HepG2 (cell line): Measurements from ENCODE around the gene ZCCHC8. TPM values are rescaled to one million over a fixed set of nuclear protein-coding genes. Genes with fewer than 3 reads are reported as not detected.

Experiments used
- ATAC-seq: fragments of 200-7000 bp; cut with Tn5 transposase; 3 replicates; pipeline ENCODE4 v1.9.1; 2020; ENCODE audit warnings: mild to moderate bottlenecking, moderate library complexity
- BruUV-seq: library from RNA; stranded (reverse); fragments of 400-500 nt; replicated peaks from 2 replicates; lab custom pipeline; 2021; lab: Mats Ljungman, UMichigan
- CTCF ChIA-PET: fragments of 300-600 bp; formaldehyde crosslinking; extraction: SDS; loops from one replicate; lab custom pipeline; 2021; ENCODE audit warnings: low total read pairs, inconsistent platforms, low intra/inter-chr PET ratio; lab: Yijun Ruan, JAX
- POLR2A ChIA-PET: fragments of 350-600 bp; sonication (Branson Sonifier 250); formaldehyde crosslinking; loops from one replicate; lab custom pipeline; 2020; ENCODE audit warnings: antibody characterized with exemption, inconsistent platforms; lab: Yijun Ruan, JAX
- DNase-seq: peaks from one replicate; pipeline ENCODE4 v3.0.0-alpha.2; 2015; ENCODE audit warnings: low spot score
- FAIRE-seq: peaks from 3 replicates; lab custom pipeline; 2011; peaks lifted over from hg19 to GRCh38; lab: Jason Lieb, UNC
- H2AFZ ChIP-seq: one replicate; pipeline ENCODE4 v1.6.1; 2011; ENCODE audit warnings: low read length, inconsistent platforms
- H3K27ac ChIP-seq: fragments of 300-600 bp; 3 replicates; pipeline ENCODE4 v1.8.0; 2011; ENCODE audit warnings: mixed run types, mild to moderate bottlenecking, mixed read lengths, low read length, inconsistent platforms; ENCODE audit not compliant: insufficient read depth; ENCODE audit errors: extremely low read length
- H3K27me3 ChIP-seq, 2 experiments: fragments of 200-600 bp in 1 of 2; 2 replicates in 1 of 2; 3 replicates in 1 of 2; pipeline versions ENCODE4 v1.6.0 to v1.8.0; 2011; ENCODE audit warnings: low read length in 2 of 2, mild to moderate bottlenecking in 2 of 2, moderate library complexity in 2 of 2, inconsistent platforms in 1 of 2; ENCODE audit not compliant: insufficient read depth in 2 of 2, control insufficient read depth in 1 of 2
- H3K36me3 ChIP-seq, 2 experiments: fragments of 200-600 bp in 1 of 2; replicated peaks in 1 of 2; 2 replicates in 1 of 2; 3 replicates in 1 of 2; pipeline versions ENCODE4 v1.5.1 to v1.8.0; 2011; ENCODE audit warnings: low read length in 2 of 2, inconsistent platforms in 1 of 2; ENCODE audit not compliant: insufficient read depth in 2 of 2, control insufficient read depth in 1 of 2
- H3K4me1 ChIP-seq: 2 replicates; pipeline ENCODE4 v1.5.1; 2012; ENCODE audit warnings: low read length, inconsistent platforms; ENCODE audit not compliant: insufficient read depth
- H3K4me2 ChIP-seq: 2 replicates; pipeline ENCODE4 v1.6.0; 2011; ENCODE audit warnings: low read depth, low read length, inconsistent platforms
- H3K4me3 ChIP-seq, 3 experiments: fragments of 200-600 bp in 1 of 3; sonication (generic), shearing (Covaris generic) in 1 of 3; replicated peaks in 1 of 3; 2 replicates each; pipeline ENCODE4 v1.5.1; 2011 to 2016; ENCODE audit warnings: low read length in 3 of 3, inconsistent platforms in 2 of 3, low read depth in 2 of 3, mild to moderate bottlenecking in 2 of 3, control low read depth in 1 of 3, mixed read lengths in 1 of 3; ENCODE audit not compliant: insufficient read depth in 1 of 3
- H3K79me2 ChIP-seq: one replicate; pipeline ENCODE4 v1.6.1; 2011; ENCODE audit warnings: low read length, inconsistent platforms; ENCODE audit not compliant: insufficient read depth
- H3K9ac ChIP-seq: 2 replicates; pipeline ENCODE4 v1.6.0; 2011; ENCODE audit warnings: mild to moderate bottlenecking, low read depth, low read length, inconsistent platforms; ENCODE audit not compliant: insufficient read depth
- H3K9me3 ChIP-seq: 2 replicates; pipeline ENCODE4 v1.5.1; 2012; ENCODE audit warnings: mild to moderate bottlenecking, low read length
- H4K20me1 ChIP-seq: 2 replicates; pipeline ENCODE4 v1.6.0; 2011; ENCODE audit warnings: inconsistent platforms, mild to moderate bottlenecking, low read length, moderate library complexity; ENCODE audit not compliant: insufficient read depth
- FOXA3 ChIP-seq: IDR thresholded peaks from 2 replicates; pipeline ENCODE4 v1.6.1; 2016; ENCODE audit warnings: missing genetic modification reagents, missing compliant biosample characterization
- IRX3 ChIP-seq: sonication (generic); formaldehyde crosslinking; IDR thresholded peaks from 2 replicates; pipeline ENCODE4 v1.8.1; 2023; ENCODE audit warnings: mild to moderate bottlenecking, low read depth, missing genetic modification reagents, borderline replicate concordance
- MYNN ChIP-seq: sonication (generic); formaldehyde crosslinking; IDR thresholded peaks from 2 replicates; pipeline ENCODE4 v1.4.0; 2020; ENCODE audit warnings: mild to moderate bottlenecking, low read depth, missing genetic modification reagents
- POLR2AphosphoS5 ChIP-seq: IDR thresholded peaks from 2 replicates; pipeline ENCODE4 v1.6.1; 2012; ENCODE audit warnings: low read depth, low read length
- ZBTB4 ChIP-seq: sonication (generic); formaldehyde crosslinking; IDR thresholded peaks from 2 replicates; pipeline ENCODE4 v1.4.0; 2020; ENCODE audit warnings: missing genetic modification reagents, mild to moderate bottlenecking, borderline replicate concordance
- ZBTB46 ChIP-seq: sonication (generic); formaldehyde crosslinking; IDR thresholded peaks from 2 replicates; pipeline ENCODE4 v1.4.0; 2020; ENCODE audit warnings: mild to moderate bottlenecking, missing genetic modification reagents, borderline replicate concordance
- ZFP82 ChIP-seq: sonication (generic); formaldehyde crosslinking; IDR thresholded peaks from 2 replicates; pipeline ENCODE4 v1.5.1; 2020; ENCODE audit warnings: mild to moderate bottlenecking, missing genetic modification reagents, borderline replicate concordance
- ZNF136 ChIP-seq: sonication (generic); formaldehyde crosslinking; IDR thresholded peaks from 2 replicates; pipeline ENCODE4 v1.8.1; 2022; ENCODE audit warnings: low read depth, mild to moderate bottlenecking, moderate library complexity, missing genetic modification reagents
- ZNF225 ChIP-seq: sonication (generic); formaldehyde crosslinking; IDR thresholded peaks from 2 replicates; pipeline ENCODE4 v1.4.0; 2020; ENCODE audit warnings: mild to moderate bottlenecking, missing genetic modification reagents
- ZNF331 ChIP-seq: sonication (generic); formaldehyde crosslinking; IDR thresholded peaks from 2 replicates; pipeline ENCODE4 v1.4.0; 2020; ENCODE audit warnings: missing genetic modification reagents
- ZNF552 ChIP-seq: sonication (generic); formaldehyde crosslinking; IDR thresholded peaks from 2 replicates; pipeline ENCODE4 v1.9.0; 2022; ENCODE audit warnings: missing genetic modification reagents, mild to moderate bottlenecking, borderline replicate concordance
- ZSCAN29 ChIP-seq: sonication (generic); formaldehyde crosslinking; conservative IDR thresholded peaks from 2 replicates; pipeline ENCODE4 v1.4.0; 2020; ENCODE audit warnings: mild to moderate bottlenecking, missing genetic modification reagents
- WGBS: methylation state at CpG from one replicate; pipeline ENCODE4 v1.1.6; 2017; ENCODE audit warnings: low lambda C conversion rate; 5-methylcytosine and 5-hydroxymethylcytosine counted together
- in situ Hi-C: cut with HindIII; loops from 2 replicates; pipeline ENCODE4 v1.10.0; 2017; ENCODE audit warnings: low pct_unique_long_range_greater_than_20kb; ENCODE audit not compliant: extremely low pct_ligation_motif_present
- intact Hi-C: fragments of 100-400 bp; cut with micrococcal nuclease; formaldehyde crosslinking; loops from one replicate; pipeline ENCODE4 v1.10.0; 2022; ENCODE audit not compliant: unreplicated experiment
- polyA plus RNA-seq, 8 experiments: library from polyadenylated mRNA; depleted of rRNA in 3 of 8; stranded (reverse) in 7 of 8; unstranded in 1 of 8; fragments of >200 nt; fragmentation: Illumina TruSeq in 4 of 8; extraction: Trizol in 4 of 8; gene quantifications; 2 replicates each; pipeline versions ENCODE4 v1.2.1 to v1.2.3, GENCODE V29; 2011 to 2016; ENCODE audit warnings: low read depth in 4 of 8, missing spikeins in 1 of 8, mixed read lengths in 1 of 8; ENCODE audit not compliant: insufficient read depth in 1 of 8
- total RNA-seq, 5 experiments: library from RNA; depleted of rRNA; stranded (reverse); fragments of >200 nt; fragmentation: Illumina TruSeq; extraction: Trizol; gene quantifications; 2 replicates each; pipeline ENCODE4 v1.2.3, GENCODE V29; 2016; ENCODE audit warnings: low read depth in 1 of 5
- TF ChIP-seq, protein P1 (sequence below): sonication (generic); formaldehyde crosslinking; IDR thresholded peaks from 2 replicates; pipeline ENCODE4 v1.4.0; 2020; ENCODE audit warnings: mild to moderate bottlenecking, low read depth, missing genetic modification reagents
- TF ChIP-seq, protein P2 (sequence below): IDR thresholded peaks from 2 replicates; pipeline ENCODE4 v1.6.1; 2016; ENCODE audit warnings: low read depth, missing genetic modification reagents, missing compliant biosample characterization

Gene ZCCHC8
- total and polyA plus RNA-seq, 2 of the 13 experiments (the other 11 are each of a cell fraction or from before 2014, with no cell fraction given): 18.6 to 20.9 TPM

DNA sequence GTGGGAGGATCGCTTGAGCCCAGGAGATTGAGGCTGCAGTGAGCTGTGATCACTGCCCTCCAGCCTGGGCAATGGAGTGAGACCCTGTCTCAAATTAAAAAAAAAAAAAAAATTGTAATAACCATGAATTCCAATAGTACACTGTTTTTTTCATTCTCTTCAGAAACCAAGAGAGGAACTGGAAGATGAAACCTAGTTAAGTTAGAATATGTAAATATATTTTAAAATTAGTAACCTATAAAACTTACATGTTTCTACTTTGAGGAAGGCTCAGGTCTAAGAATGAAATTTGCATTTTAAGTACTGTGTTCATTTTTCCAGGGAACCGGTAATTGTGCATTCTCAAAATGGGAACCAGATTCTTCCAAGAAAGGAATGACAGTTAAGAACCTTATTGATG is 45.1 kb upstream of the ZCCHC8 start:
- Histone ChIP-seq H3K9ac (no peak overlapping the region), H3K79me2 (no peaks in the 10 kb centered on the region), H3K4me1 (no peaks in the 10 kb centered on the region), H3K27me3 (no peaks in the 10 kb centered on the region), H3K36me3 (peaks cover 5 to 39% of the 10 kb centered on the region in 2 experiments), H3K9me3 (no peaks in the 10 kb centered on the region), H3K4me2 (no peak overlapping the region), H3K4me3 (no peak overlapping the region), H4K20me1 (no peaks in the 10 kb centered on the region), H3K27ac (no peak overlapping the region), H2AFZ (no peak overlapping the region)
- ATAC-seq (no peak), DNase-seq (no peak), FAIRE-seq (no peak)
- in situ Hi-C loops (no loop called here), intact Hi-C loops (no loop called here)
- CTCF ChIA-PET: no interaction called here
- 99% methylated on average over 2 of the region's 2 CpGs for WGBS
- POLR2A ChIA-PET: no interaction called here
- no TSS peak for BruUV-seq
- TF ChIP-seq FOXA3 (CRISPR knock-in tag): no peak
- TF ChIP-seq, protein P1, sequence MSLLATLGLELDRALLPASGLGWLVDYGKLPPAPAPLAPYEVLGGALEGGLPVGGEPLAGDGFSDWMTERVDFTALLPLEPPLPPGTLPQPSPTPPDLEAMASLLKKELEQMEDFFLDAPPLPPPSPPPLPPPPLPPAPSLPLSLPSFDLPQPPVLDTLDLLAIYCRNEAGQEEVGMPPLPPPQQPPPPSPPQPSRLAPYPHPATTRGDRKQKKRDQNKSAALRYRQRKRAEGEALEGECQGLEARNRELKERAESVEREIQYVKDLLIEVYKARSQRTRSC (CRISPR knock-in tag): no peak
- TF ChIP-seq, protein P2, sequence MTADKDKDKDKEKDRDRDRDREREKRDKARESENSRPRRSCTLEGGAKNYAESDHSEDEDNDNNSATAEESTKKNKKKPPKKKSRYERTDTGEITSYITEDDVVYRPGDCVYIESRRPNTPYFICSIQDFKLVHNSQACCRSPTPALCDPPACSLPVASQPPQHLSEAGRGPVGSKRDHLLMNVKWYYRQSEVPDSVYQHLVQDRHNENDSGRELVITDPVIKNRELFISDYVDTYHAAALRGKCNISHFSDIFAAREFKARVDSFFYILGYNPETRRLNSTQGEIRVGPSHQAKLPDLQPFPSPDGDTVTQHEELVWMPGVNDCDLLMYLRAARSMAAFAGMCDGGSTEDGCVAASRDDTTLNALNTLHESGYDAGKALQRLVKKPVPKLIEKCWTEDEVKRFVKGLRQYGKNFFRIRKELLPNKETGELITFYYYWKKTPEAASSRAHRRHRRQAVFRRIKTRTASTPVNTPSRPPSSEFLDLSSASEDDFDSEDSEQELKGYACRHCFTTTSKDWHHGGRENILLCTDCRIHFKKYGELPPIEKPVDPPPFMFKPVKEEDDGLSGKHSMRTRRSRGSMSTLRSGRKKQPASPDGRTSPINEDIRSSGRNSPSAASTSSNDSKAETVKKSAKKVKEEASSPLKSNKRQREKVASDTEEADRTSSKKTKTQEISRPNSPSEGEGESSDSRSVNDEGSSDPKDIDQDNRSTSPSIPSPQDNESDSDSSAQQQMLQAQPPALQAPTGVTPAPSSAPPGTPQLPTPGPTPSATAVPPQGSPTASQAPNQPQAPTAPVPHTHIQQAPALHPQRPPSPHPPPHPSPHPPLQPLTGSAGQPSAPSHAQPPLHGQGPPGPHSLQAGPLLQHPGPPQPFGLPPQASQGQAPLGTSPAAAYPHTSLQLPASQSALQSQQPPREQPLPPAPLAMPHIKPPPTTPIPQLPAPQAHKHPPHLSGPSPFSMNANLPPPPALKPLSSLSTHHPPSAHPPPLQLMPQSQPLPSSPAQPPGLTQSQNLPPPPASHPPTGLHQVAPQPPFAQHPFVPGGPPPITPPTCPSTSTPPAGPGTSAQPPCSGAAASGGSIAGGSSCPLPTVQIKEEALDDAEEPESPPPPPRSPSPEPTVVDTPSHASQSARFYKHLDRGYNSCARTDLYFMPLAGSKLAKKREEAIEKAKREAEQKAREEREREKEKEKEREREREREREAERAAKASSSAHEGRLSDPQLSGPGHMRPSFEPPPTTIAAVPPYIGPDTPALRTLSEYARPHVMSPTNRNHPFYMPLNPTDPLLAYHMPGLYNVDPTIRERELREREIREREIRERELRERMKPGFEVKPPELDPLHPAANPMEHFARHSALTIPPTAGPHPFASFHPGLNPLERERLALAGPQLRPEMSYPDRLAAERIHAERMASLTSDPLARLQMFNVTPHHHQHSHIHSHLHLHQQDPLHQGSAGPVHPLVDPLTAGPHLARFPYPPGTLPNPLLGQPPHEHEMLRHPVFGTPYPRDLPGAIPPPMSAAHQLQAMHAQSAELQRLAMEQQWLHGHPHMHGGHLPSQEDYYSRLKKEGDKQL (CRISPR knock-in tag): no peak
- TF ChIP-seq ZNF552 (CRISPR knock-in tag): no peak
- TF ChIP-seq ZNF225 (CRISPR knock-in tag): no peak
- no peak for TF ChIP-seq MYNN (CRISPR knock-in tag)
- no peak for TF ChIP-seq ZBTB4 (CRISPR knock-in tag)
- no peak for TF ChIP-seq ZNF136 (CRISPR knock-in tag)
- TF ChIP-seq ZFP82 (CRISPR knock-in tag): no peak
- no peak for TF ChIP-seq POLR2AphosphoS5
- TF ChIP-seq IRX3 (CRISPR knock-in tag): no peak
- TF ChIP-seq ZBTB46 (CRISPR knock-in tag): no peak
- TF ChIP-seq ZSCAN29 (CRISPR knock-in tag): no peak
- no peak for TF ChIP-seq ZNF331 (CRISPR knock-in tag)
